Hepatocyte (in vitro differentiated cells): Measurements from ENCODE around the gene XYLT1. TPM values are rescaled to one million over a fixed set of nuclear protein-coding genes. Genes with fewer than 3 reads are reported as not detected.
"Not testable (repeated sequence)": the region's sequence is repeated elsewhere in the genome, so short reads cannot be mapped to it uniquely, and the experiment has no call there.

Experiments
- DNase-seq: peaks from one replicate; pipeline ENCODE4 v3.0.0-alpha.2; 2016; ENCODE audit warnings: low spot score
- H2AFZ ChIP-seq: fragments of 200-600 bp; sonication (generic); 2 replicates; pipeline ENCODE4 v1.6.0; 2016; ENCODE audit warnings: antibody characterized with exemption, mild to moderate bottlenecking
- H3K27ac ChIP-seq: fragments of 200-600 bp; sonication (generic); 2 replicates; pipeline ENCODE4 v1.5.1; 2016; ENCODE audit warnings: mild to moderate bottlenecking
- H3K27me3 ChIP-seq: fragments of 200-600 bp; sonication (generic); 2 replicates; pipeline ENCODE4 v1.6.1; 2016
- H3K36me3 ChIP-seq: fragments of 200-600 bp; sonication (generic); replicated peaks from 2 replicates; pipeline ENCODE4 v1.5.1; 2016; ENCODE audit warnings: low read depth; ENCODE audit not compliant: insufficient read depth
- H3K4me1 ChIP-seq: fragments of 200-600 bp; sonication (generic); 2 replicates; pipeline ENCODE4 v1.5.1; 2016; ENCODE audit warnings: mild to moderate bottlenecking, moderate library complexity; ENCODE audit not compliant: insufficient read depth
- H3K4me2 ChIP-seq: fragments of 200-600 bp; sonication (generic); 2 replicates; pipeline ENCODE4 v1.6.0; 2016
- H3K4me3 ChIP-seq: fragments of 200-600 bp; sonication (generic); 2 replicates; pipeline ENCODE4 v1.5.1; 2016; ENCODE audit warnings: mild to moderate bottlenecking
- H3K79me2 ChIP-seq: fragments of 200-600 bp; sonication (generic); 2 replicates; pipeline ENCODE4 v1.6.0; 2017; ENCODE audit warnings: mild to moderate bottlenecking
- H3K9me2 ChIP-seq: fragments of 200-600 bp; sonication (generic); replicated peaks from 2 replicates; pipeline ENCODE4 v1.6.0; 2017; ENCODE audit warnings: mild to moderate bottlenecking; ENCODE audit not compliant: insufficient read depth
- H3K9me3 ChIP-seq: fragments of 200-600 bp; sonication (generic); 2 replicates; pipeline ENCODE4 v1.5.1; 2016; ENCODE audit warnings: low read depth, mild to moderate bottlenecking
- H4K20me1 ChIP-seq: fragments of 200-600 bp; sonication (generic); 2 replicates; pipeline ENCODE4 v1.6.0; 2016; ENCODE audit warnings: mild to moderate bottlenecking; ENCODE audit not compliant: insufficient read depth, poor library complexity, severe bottlenecking
- EZH2 ChIP-seq: fragments of 200-600 bp; sonication (generic); IDR thresholded peaks from 2 replicates; pipeline ENCODE4 v1.6.1; 2016; ENCODE audit warnings: antibody characterized with exemption, mild to moderate bottlenecking, borderline replicate concordance
- EZH2phosphoT487 ChIP-seq: fragments of 200-600 bp; sonication (generic); IDR thresholded peaks from one replicate; pipeline ENCODE4 v1.6.1; 2018; ENCODE audit warnings: antibody characterized with exemption, mild to moderate bottlenecking, low read depth, moderate library complexity; ENCODE audit not compliant: unreplicated experiment, severe bottlenecking
- WGBS: methylation state at CpG from one replicate; pipeline ENCODE4 v1.1.6; 2016; ENCODE audit warnings: low lambda C conversion rate; ENCODE audit errors: missing lambda C conversion rate; 5-methylcytosine and 5-hydroxymethylcytosine counted together
- polyA plus RNA-seq: library from polyadenylated mRNA; unstranded; fragments of >200 nt; fragmentation: Nextera tagmentation; extraction: Ambion mirVana; gene quantifications from 2 replicates; pipeline ENCODE4 v1.2.1, GENCODE V29; 2016
- total RNA-seq: library from RNA; depleted of rRNA; stranded (reverse); fragments of >200 nt; gene quantifications from 2 replicates; pipeline ENCODE4 v1.2.3, GENCODE V29; 2014
- TF ChIP-seq, protein P1 (sequence below): fragments of 200-600 bp; sonication (generic); IDR thresholded peaks from 2 replicates; pipeline ENCODE4 v1.5.1; 2016; ENCODE audit warnings: antibody characterized with exemption, mild to moderate bottlenecking; ENCODE audit not compliant: poor library complexity

Gene XYLT1
- total and polyA plus RNA-seq, 2 experiments from 2014 or later: 6.9 to 13.7 TPM

- Histone ChIP-seq H2AFZ (no peak overlapping the region), H4K20me1 (no peaks in the 10 kb centered on the region), H3K27ac (peak overlapping the region; percentile 81), H3K9me2 (no peaks in the 10 kb centered on the region), H3K4me2 (peak overlapping the region; percentile 57), H3K36me3 (no peaks in the 10 kb centered on the region), H3K79me2 (no peaks in the 10 kb centered on the region), H3K9me3 (no peaks in the 10 kb centered on the region), H3K4me3 (no peak overlapping the region), H3K27me3 (no peaks in the 10 kb centered on the region), H3K4me1 (peaks cover 28% of the 10 kb centered on the region)
- peak; percentile 47 for DNase-seq
- 50% methylated on average over 2 of the region's 2 CpGs for WGBS
- TF ChIP-seq, protein P1, sequence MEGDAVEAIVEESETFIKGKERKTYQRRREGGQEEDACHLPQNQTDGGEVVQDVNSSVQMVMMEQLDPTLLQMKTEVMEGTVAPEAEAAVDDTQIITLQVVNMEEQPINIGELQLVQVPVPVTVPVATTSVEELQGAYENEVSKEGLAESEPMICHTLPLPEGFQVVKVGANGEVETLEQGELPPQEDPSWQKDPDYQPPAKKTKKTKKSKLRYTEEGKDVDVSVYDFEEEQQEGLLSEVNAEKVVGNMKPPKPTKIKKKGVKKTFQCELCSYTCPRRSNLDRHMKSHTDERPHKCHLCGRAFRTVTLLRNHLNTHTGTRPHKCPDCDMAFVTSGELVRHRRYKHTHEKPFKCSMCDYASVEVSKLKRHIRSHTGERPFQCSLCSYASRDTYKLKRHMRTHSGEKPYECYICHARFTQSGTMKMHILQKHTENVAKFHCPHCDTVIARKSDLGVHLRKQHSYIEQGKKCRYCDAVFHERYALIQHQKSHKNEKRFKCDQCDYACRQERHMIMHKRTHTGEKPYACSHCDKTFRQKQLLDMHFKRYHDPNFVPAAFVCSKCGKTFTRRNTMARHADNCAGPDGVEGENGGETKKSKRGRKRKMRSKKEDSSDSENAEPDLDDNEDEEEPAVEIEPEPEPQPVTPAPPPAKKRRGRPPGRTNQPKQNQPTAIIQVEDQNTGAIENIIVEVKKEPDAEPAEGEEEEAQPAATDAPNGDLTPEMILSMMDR: no peak
- no peak for TF ChIP-seq EZH2
- TF ChIP-seq EZH2phosphoT487: no peak
Measured at GRCh38 chr16:17481736-17482135, 11.0 kb upstream of the XYLT1 start.

- not testable (repeated sequence) for H3K4me3 ChIP-seq, H4K20me1 ChIP-seq, H3K9me3 ChIP-seq, H3K36me3 ChIP-seq, H3K79me2 ChIP-seq, H3K27me3 ChIP-seq, DNase-seq, H2AFZ ChIP-seq, H3K9me2 ChIP-seq
- peak overlapping the region; percentile 49 for H3K27ac ChIP-seq
- WGBS: 89% methylated on average over 6 of the region's 6 CpGs
- H3K4me2 ChIP-seq: peak overlapping the region; percentile 4
- peaks cover 20% of the 10 kb centered on the region for H3K4me1 ChIP-seq
Measured at GRCh38 chr16:17477260-17477545, 6.4 kb upstream of the XYLT1 start.

DNA sequence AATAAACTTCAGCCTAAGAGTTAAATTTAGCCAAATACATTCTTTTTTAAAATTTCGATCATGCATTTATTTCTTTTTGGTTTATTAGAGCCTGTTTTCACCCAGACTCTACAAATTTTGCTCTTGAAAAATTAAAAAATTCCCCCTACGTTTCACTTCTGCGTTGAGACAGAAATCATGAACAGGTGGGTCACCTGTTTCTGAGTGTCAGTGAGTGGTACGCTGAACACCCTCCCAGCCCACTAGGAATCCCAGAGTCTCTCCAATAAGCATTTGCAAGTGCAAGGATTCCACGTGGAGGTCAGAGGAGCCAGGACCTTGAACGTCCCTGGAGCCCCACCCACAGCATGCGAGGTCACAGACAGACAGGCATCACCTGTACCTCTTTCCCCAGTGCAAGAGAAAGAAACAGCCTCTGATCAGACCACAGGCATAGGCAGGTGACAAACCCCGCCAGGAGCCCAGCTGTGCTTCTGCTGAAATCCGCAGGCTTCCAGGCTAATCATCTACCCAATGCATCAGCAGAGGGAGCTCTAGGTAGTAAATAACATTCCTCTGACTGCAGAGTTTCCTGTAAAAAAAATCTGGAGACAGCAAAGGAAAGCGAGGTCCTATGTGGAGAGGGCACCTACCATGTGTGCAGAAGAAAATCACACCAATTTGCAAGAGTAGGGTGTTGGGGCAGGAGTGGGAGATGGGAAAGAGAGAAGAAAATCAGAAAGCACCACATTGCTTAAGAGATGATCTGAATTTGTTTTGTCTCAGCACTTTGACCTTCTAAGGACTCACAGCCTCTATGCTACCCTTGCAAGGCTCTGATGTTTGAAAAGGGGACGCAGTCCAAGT lies 5.9 kb upstream of the XYLT1 start:
- 37% methylated on average over 11 of the region's 11 CpGs for WGBS
- Histone ChIP-seq H3K27me3 (no peaks in the 10 kb centered on the region), H3K4me1 (peaks cover 20% of the 10 kb centered on the region), H4K20me1 (no peaks in the 10 kb centered on the region), H3K4me2 (peak overlapping the region; percentile 4), H3K27ac (peak overlapping the region; percentile 49), H3K4me3 (no peak overlapping the region), H3K36me3 (no peaks in the 10 kb centered on the region), H3K79me2 (no peaks in the 10 kb centered on the region), H3K9me2 (no peaks in the 10 kb centered on the region), H2AFZ (no peak overlapping the region), H3K9me3 (no peaks in the 10 kb centered on the region)
- TF ChIP-seq EZH2: no peak
- TF ChIP-seq, protein P1: peak; percentile 75
- TF ChIP-seq EZH2phosphoT487: no peak
- peak; percentile 86 for DNase-seq

DNA sequence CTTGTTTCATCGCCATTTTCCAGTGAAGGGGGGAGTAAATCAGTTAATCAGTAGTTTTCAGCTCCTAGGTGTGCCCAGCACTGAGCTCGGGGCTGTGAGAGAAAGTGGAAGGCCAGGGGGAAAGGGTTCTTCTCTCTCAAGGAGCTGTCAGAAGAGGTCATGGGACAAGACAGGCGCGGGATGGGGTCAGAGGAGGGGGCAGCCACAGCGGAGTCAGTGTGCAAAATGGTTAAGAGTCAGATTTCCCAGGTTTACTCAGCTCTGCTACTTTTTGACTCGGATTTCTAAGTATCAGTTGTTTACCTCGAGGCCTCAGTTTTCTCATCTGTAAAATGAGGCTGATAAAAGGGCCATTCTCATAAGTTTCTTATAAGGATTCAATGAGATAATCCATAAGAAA lies 4.3 kb upstream of the XYLT1 start:
- TF ChIP-seq, protein P1: no peak
- TF ChIP-seq EZH2 (no peak), EZH2phosphoT487 (no peak)
- Histone ChIP-seq H3K27me3 (no peaks in the 10 kb centered on the region), H3K36me3 (no peaks in the 10 kb centered on the region), H3K4me2 (no peak overlapping the region), H3K27ac (no peak overlapping the region), H3K9me2 (no peaks in the 10 kb centered on the region), H3K4me1 (peaks cover 6% of the 10 kb centered on the region), H2AFZ (no peak overlapping the region), H4K20me1 (no peaks in the 10 kb centered on the region), H3K4me3 (no peak overlapping the region), H3K9me3 (no peaks in the 10 kb centered on the region), H3K79me2 (no peaks in the 10 kb centered on the region)
- no peak for DNase-seq
- WGBS: 82% methylated on average over 7 of the region's 7 CpGs
